Hindlimb muscle (tissue), 1 donor: ENCODE data around the gene NRCAM. TPM values are rescaled to one million over a fixed set of nuclear protein-coding genes. Genes with fewer than 3 reads are reported as not detected.
"Not testable (repeated sequence)": the region's sequence is repeated elsewhere in the genome, so short reads cannot be mapped to it uniquely, and the experiment has no call there.

ENCODE experiments used
- DNase-seq: peaks from one replicate; pipeline ENCODE4 v3.0.0-alpha.2; 2013
- polyA plus RNA-seq: library from polyadenylated mRNA; unstranded; fragments of 120-200 nt; gene quantifications from one replicate; pipeline ENCODE4 v1.2.1, GENCODE V29; 2013; ENCODE audit not compliant: insufficient read length

Gene NRCAM
- polyA plus RNA-seq, 1 donor, result 35.1 TPM

- DNase-seq, result no peak
Measured at GRCh38 chr7:108395426-108395825, 60.8 kb downstream of the NRCAM start.

- DNase-seq, result not testable (repeated sequence)
Measured at GRCh38 chr7:108393097-108393496, 63.1 kb downstream of the NRCAM start.

GRCh38 chr7:108387686-108388085 is 68.5 kb downstream of the NRCAM start:
- not testable (repeated sequence) for DNase-seq

GRCh38 chr7:108385834-108386422 is 70.3 kb downstream of the NRCAM start:
- DNase-seq, result no peak

GRCh38 chr7:108384716-108385483 is 71.3 kb downstream of the NRCAM start:
- DNase-seq, result no peak

- no peak for DNase-seq
Measured at GRCh38 chr7:108382932-108383331, 73.3 kb downstream of the NRCAM start.

- no peak for DNase-seq
Measured at GRCh38 chr7:108380517-108380916, 75.7 kb downstream of the NRCAM start.

GRCh38 chr7:108376206-108376605 is 80.0 kb downstream of the NRCAM start:
- DNase-seq, result no peak

- DNase-seq, result no peak
Measured at GRCh38 chr7:108375668-108376067, 80.6 kb downstream of the NRCAM start.

- DNase-seq, result no peak
Measured at GRCh38 chr7:108374899-108375298, 81.3 kb downstream of the NRCAM start.

GRCh38 chr7:108372618-108373017 is 83.6 kb downstream of the NRCAM start:
- DNase-seq, result no peak

GRCh38 chr7:108370616-108371015 is 85.6 kb downstream of the NRCAM start:
- DNase-seq, result no peak

- DNase-seq, result peak; percentile 7
Measured at GRCh38 chr7:108368466-108368865, 87.8 kb downstream of the NRCAM start.

GRCh38 chr7:108367946-108368345 is 88.3 kb downstream of the NRCAM start:
- no peak for DNase-seq

GRCh38 chr7:108367314-108367713 is 88.9 kb downstream of the NRCAM start:
- no peak for DNase-seq

GRCh38 chr7:108363659-108364058 is 92.6 kb downstream of the NRCAM start:
- DNase-seq, result no peak

- no peak for DNase-seq
Measured at GRCh38 chr7:108360058-108360800, 96.0 kb downstream of the NRCAM start.

GRCh38 chr7:108358553-108358952 is 97.7 kb downstream of the NRCAM start:
- no peak for DNase-seq

- DNase-seq, result no peak
Measured at GRCh38 chr7:108351729-108352131, 104.5 kb downstream of the NRCAM start.

GRCh38 chr7:108348913-108349312 is 107.3 kb downstream of the NRCAM start:
- DNase-seq, result no peak

GRCh38 chr7:108347616-108348015 is 108.6 kb downstream of the NRCAM start:
- no peak for DNase-seq

- DNase-seq, result no peak
Measured at GRCh38 chr7:108345710-108346336, 110.4 kb downstream of the NRCAM start.

GRCh38 chr7:108340856-108341411 is 115.3 kb downstream of the NRCAM start:
- no peak for DNase-seq
